PFSK-1 (cell line): ENCODE data around the gene INVS.

Experiments used
- FOXP2 ChIP-seq: optimal IDR thresholded peaks from 2 replicates; pipeline ENCODE3; 2011; ENCODE audit warnings: borderline replicate concordance, control low read depth, inconsistent platforms; ENCODE audit not compliant: insufficient read depth; ENCODE audit errors: extremely low read length, extremely low read depth
- POLR2AphosphoS5 ChIP-seq: IDR thresholded peaks from 2 replicates; pipeline ENCODE4 v1.6.1; 2012; ENCODE audit warnings: low read depth, mild to moderate bottlenecking, control low read depth, low read length, moderate library complexity
- REST ChIP-seq, 2 experiments: IDR thresholded peaks; 2 replicates each; pipeline versions ENCODE4 v1.6.1 to v1.8.0; 2011 to 2012; ENCODE audit warnings: low read depth in 2 of 2, low read length in 2 of 2, control low read depth in 1 of 2, inconsistent platforms in 1 of 2, mild to moderate bottlenecking in 1 of 2, moderate library complexity in 1 of 2; ENCODE audit not compliant: insufficient read depth in 1 of 2
- SIN3A ChIP-seq: IDR thresholded peaks from 2 replicates; pipeline ENCODE4 v1.6.1; 2012; ENCODE audit warnings: mild to moderate bottlenecking, low read length, moderate library complexity, borderline replicate concordance; ENCODE audit not compliant: insufficient read depth
- TAF1 ChIP-seq: IDR thresholded peaks from 2 replicates; pipeline ENCODE4 v1.6.1; 2012; ENCODE audit warnings: low read length, control low read depth, borderline replicate concordance; ENCODE audit not compliant: insufficient read depth

Gene INVS

GRCh38 chr9:100057624-100058023, 41.4 kb upstream of the INVS start:
- TF ChIP-seq TAF1, result no peak
- no peak for TF ChIP-seq REST (IDR thresholded peaks at IDR 0.05; ENCODE audit: insufficient read depth in 1 of 2, low read depth in 2 of 2, low read length in 2 of 2)
- TF ChIP-seq SIN3A, result no peak
- TF ChIP-seq POLR2AphosphoS5, result no peak

- TF ChIP-seq POLR2AphosphoS5 (no peak), SIN3A (no peak), TAF1 (no peak), REST (IDR thresholded peaks at IDR 0.05; ENCODE audit: insufficient read depth in 1 of 2, low read depth in 2 of 2, low read length in 2 of 2) (no peak), FOXP2 (no peak)
Observed at GRCh38 chr9:100058699-100059579, 40.1 kb upstream of the INVS start.

- TF ChIP-seq TAF1, result no peak
- no peak for TF ChIP-seq REST (IDR thresholded peaks at IDR 0.05; ENCODE audit: insufficient read depth in 1 of 2, low read depth in 2 of 2, low read length in 2 of 2)
- TF ChIP-seq FOXP2, result no peak
- no peak for TF ChIP-seq POLR2AphosphoS5
- TF ChIP-seq SIN3A, result no peak
Observed at GRCh38 chr9:100063185-100063584, 35.9 kb upstream of the INVS start.

- no peak for TF ChIP-seq REST (IDR thresholded peaks at IDR 0.05; ENCODE audit: insufficient read depth in 1 of 2, low read depth in 2 of 2, low read length in 2 of 2)
- TF ChIP-seq TAF1, result no peak
- TF ChIP-seq POLR2AphosphoS5, result no peak
Observed at GRCh38 chr9:100064872-100065581, 34.0 kb upstream of the INVS start.
